Measurements from ENCODE around the gene EFHD1. TPM values are rescaled to one million over a fixed set of nuclear protein-coding genes. Genes with fewer than 3 reads are reported as not detected.

Gene EFHD1
- total RNA-seq, 1 donor from 2014 or later = 1.6 TPM

- no peaks in the 10 kb centered on the region for H3K36me3 Mint-ChIP-seq (ENCODE audit: low read depth, unreplicated experiment)
- H3K4me3 Mint-ChIP-seq (ENCODE audit: unreplicated experiment) = no peak overlapping the region
- no peak overlapping the region for H3K27ac Mint-ChIP-seq (ENCODE audit: unreplicated experiment)
- DNase-seq (ENCODE audit: low spot score) = no peak
- no peaks in the 10 kb centered on the region for H3K9me3 Mint-ChIP-seq (ENCODE audit: unreplicated experiment)
- H3K27me3 Mint-ChIP-seq (ENCODE audit: unreplicated experiment) = peaks cover 1% of the 10 kb centered on the region
- no peaks in the 10 kb centered on the region for H3K4me1 Mint-ChIP-seq (ENCODE audit: unreplicated experiment)
- no peak for TF ChIP-seq CTCF (IDR thresholded peaks at IDR 0.05; ENCODE audit: unreplicated experiment)
These were observed 35.1 kb upstream of the EFHD1 start for GRCh38 chr2:232598293-232598692.

GRCh38 chr2:232600053-232600773, 33.2 kb upstream of the EFHD1 start:
- H3K36me3 Mint-ChIP-seq (ENCODE audit: low read depth, unreplicated experiment) = no peaks in the 10 kb centered on the region
- H3K27ac Mint-ChIP-seq (ENCODE audit: unreplicated experiment) = no peak overlapping the region
- no peak for DNase-seq (ENCODE audit: low spot score)
- no peaks in the 10 kb centered on the region for H3K4me1 Mint-ChIP-seq (ENCODE audit: unreplicated experiment)
- H3K27me3 Mint-ChIP-seq (ENCODE audit: unreplicated experiment) = peaks cover 1% of the 10 kb centered on the region
- no peak overlapping the region for H3K4me3 Mint-ChIP-seq (ENCODE audit: unreplicated experiment)
- no peak for TF ChIP-seq CTCF (IDR thresholded peaks at IDR 0.05; ENCODE audit: unreplicated experiment)
- no peaks in the 10 kb centered on the region for H3K9me3 Mint-ChIP-seq (ENCODE audit: unreplicated experiment)

- no peak overlapping the region for H3K27ac Mint-ChIP-seq (ENCODE audit: unreplicated experiment)
- no peaks in the 10 kb centered on the region for H3K9me3 Mint-ChIP-seq (ENCODE audit: unreplicated experiment)
- H3K4me3 Mint-ChIP-seq (ENCODE audit: unreplicated experiment) = no peak overlapping the region
- DNase-seq (ENCODE audit: low spot score) = no peak
- H3K27me3 Mint-ChIP-seq (ENCODE audit: unreplicated experiment) = peaks cover 1% of the 10 kb centered on the region
- no peak for TF ChIP-seq CTCF (IDR thresholded peaks at IDR 0.05; ENCODE audit: unreplicated experiment)
- no peaks in the 10 kb centered on the region for H3K4me1 Mint-ChIP-seq (ENCODE audit: unreplicated experiment)
- no peaks in the 10 kb centered on the region for H3K36me3 Mint-ChIP-seq (ENCODE audit: low read depth, unreplicated experiment)
These were observed 30.1 kb upstream of the EFHD1 start for GRCh38 chr2:232603283-232603682.

GRCh38 chr2:232604535-232604934, 28.9 kb upstream of the EFHD1 start:
- no peak for DNase-seq (ENCODE audit: low spot score)
- no peak for TF ChIP-seq CTCF (IDR thresholded peaks at IDR 0.05; ENCODE audit: unreplicated experiment)
- no peak overlapping the region for H3K4me3 Mint-ChIP-seq (ENCODE audit: unreplicated experiment)
- H3K9me3 Mint-ChIP-seq (ENCODE audit: unreplicated experiment) = no peaks in the 10 kb centered on the region
- H3K27ac Mint-ChIP-seq (ENCODE audit: unreplicated experiment) = no peak overlapping the region
- H3K4me1 Mint-ChIP-seq (ENCODE audit: unreplicated experiment) = no peaks in the 10 kb centered on the region
- peaks cover 1% of the 10 kb centered on the region for H3K27me3 Mint-ChIP-seq (ENCODE audit: unreplicated experiment)
- no peaks in the 10 kb centered on the region for H3K36me3 Mint-ChIP-seq (ENCODE audit: low read depth, unreplicated experiment)

- DNase-seq (ENCODE audit: low spot score) = no peak
- Mint-ChIP-seq H3K36me3 (ENCODE audit: low read depth, unreplicated experiment) (no peaks in the 10 kb centered on the region), H3K27me3 (ENCODE audit: unreplicated experiment) (peaks cover 1% of the 10 kb centered on the region), H3K27ac (ENCODE audit: unreplicated experiment) (no peak overlapping the region), H3K4me3 (ENCODE audit: unreplicated experiment) (no peak overlapping the region), H3K4me1 (ENCODE audit: unreplicated experiment) (no peaks in the 10 kb centered on the region), H3K9me3 (ENCODE audit: unreplicated experiment) (no peaks in the 10 kb centered on the region)
- TF ChIP-seq CTCF (IDR thresholded peaks at IDR 0.05; ENCODE audit: unreplicated experiment) = no peak
These were observed 26.4 kb upstream of the EFHD1 start for GRCh38 chr2:232607011-232607410.
